ENCODE results near the gene CDC42EP2.

GRCh38 chr11:65303555-65303954 is 11.1 kb upstream of the CDC42EP2 start:
- TF ChIP-seq CTCF (IDR thresholded peaks at IDR 0.05) (no peak), POLR2A (IDR thresholded peaks at IDR 0.05) (no peak)
